Spleen (tissue), 7 donors: ENCODE data around the gene SETBP1.

Experiments used
- CTCF ChIP-seq, 11 experiments: fragments of 200-600 bp in 7 of 11; fragments of 450-650 bp in 4 of 11; sonication (generic) in 4 of 11; IDR thresholded peaks in 8 of 11; conservative IDR thresholded peaks in 3 of 11; 1 replicate in 7 of 11; 2 replicates in 4 of 11; pipeline versions ENCODE4 v1.4.0 to v1.8.0; 2016 to 2021; ENCODE audit warnings: antibody characterized with exemption in 11 of 11, inconsistent platforms in 4 of 11, mild to moderate bottlenecking in 1 of 11
- POLR2A ChIP-seq, 3 donors: fragments of 450-650 bp; IDR thresholded peaks; one replicate each; pipeline ENCODE4 v1.5.1; 2017; ENCODE audit warnings: antibody characterized with exemption in 3 of 3, mild to moderate bottlenecking in 1 of 3
- POLR2AphosphoS5 ChIP-seq, 3 donors: sonication (generic); formaldehyde crosslinking; IDR thresholded peaks; one replicate each; pipeline ENCODE4 v1.5.1; 2017; ENCODE audit warnings: antibody characterized with exemption in 3 of 3
- donor health status: DM: no; HTN: no; CAD: no; lungs with moderate emphysema.
- donor health status: DM: no; HTN: no; CAD: no.
- donor health status: DM: no; HTN: no; CAD: no.

- TF ChIP-seq CTCF (IDR thresholded peaks at IDR 0.05 in 8 of 11, conservative IDR thresholded peaks at IDR 0.05 in 3 of 11) (no peak), POLR2A (IDR thresholded peaks at IDR 0.05) (no peak), POLR2AphosphoS5 (IDR thresholded peaks at IDR 0.05) (no peak)
Measured at GRCh38 chr18:44712025-44712424, 31.3 kb downstream of the SETBP1 start.
